ENCODE results near the gene APOBEC4.
A peak's percentile ranks its signal among the peaks of the same experiment; 100 is the strongest.
"Not testable (repeated sequence)": the region's sequence is repeated elsewhere in the genome, so short reads cannot be mapped to it uniquely, and the experiment has no call there.

APOBEC4 gene

GRCh38 chr1:183686229-183686628 is 33.1 kb upstream of the APOBEC4 start:
- no peak overlapping the region for H3K4me3 ChIP-seq (ENCODE audit: low read depth, low read length)
- TF ChIP-seq CTCF (conservative IDR thresholded peaks at IDR 0.05; ENCODE audit: low read depth, low read length), result no peak
- no peak for DNase-seq (ENCODE audit: low read depth)

GRCh38 chr1:183685112-183685713 is 32.1 kb upstream of the APOBEC4 start:
- TF ChIP-seq CTCF (conservative IDR thresholded peaks at IDR 0.05; ENCODE audit: low read depth, low read length), result peak; percentile 78
- no peak overlapping the region for H3K4me3 ChIP-seq (ENCODE audit: low read depth, low read length)
- peak; percentile 77 for DNase-seq (ENCODE audit: low read depth)

DNA sequence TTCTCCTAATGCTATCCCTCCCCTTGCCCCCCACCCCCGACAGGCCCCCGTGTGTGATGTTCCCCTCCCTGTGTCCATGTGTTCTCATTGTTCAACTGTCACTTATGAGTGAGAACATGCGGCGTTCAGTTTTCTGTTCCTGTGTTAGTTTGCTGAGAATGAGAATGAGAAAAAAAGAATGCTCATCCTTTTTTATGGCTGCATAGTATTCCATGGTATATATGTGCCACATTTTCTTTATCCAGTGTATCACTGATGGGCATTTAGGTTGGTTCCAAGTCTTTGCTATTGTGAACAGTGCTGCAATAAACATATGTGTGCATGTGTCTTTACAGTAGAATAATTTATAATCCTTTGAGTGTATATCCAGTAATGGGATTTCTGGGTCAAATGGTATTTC is 26.2 kb upstream of the APOBEC4 start:
- not testable (repeated sequence) for H3K4me3 ChIP-seq (ENCODE audit: low read depth, low read length); DNase-seq (ENCODE audit: low read depth)

- H3K4me3 ChIP-seq (ENCODE audit: low read depth, low read length), result no peak overlapping the region
- no peak for DNase-seq (ENCODE audit: low read depth)
- no peak for TF ChIP-seq CTCF (conservative IDR thresholded peaks at IDR 0.05; ENCODE audit: low read depth, low read length)
Observed at GRCh38 chr1:183678819-183679218, 25.7 kb upstream of the APOBEC4 start.

DNA sequence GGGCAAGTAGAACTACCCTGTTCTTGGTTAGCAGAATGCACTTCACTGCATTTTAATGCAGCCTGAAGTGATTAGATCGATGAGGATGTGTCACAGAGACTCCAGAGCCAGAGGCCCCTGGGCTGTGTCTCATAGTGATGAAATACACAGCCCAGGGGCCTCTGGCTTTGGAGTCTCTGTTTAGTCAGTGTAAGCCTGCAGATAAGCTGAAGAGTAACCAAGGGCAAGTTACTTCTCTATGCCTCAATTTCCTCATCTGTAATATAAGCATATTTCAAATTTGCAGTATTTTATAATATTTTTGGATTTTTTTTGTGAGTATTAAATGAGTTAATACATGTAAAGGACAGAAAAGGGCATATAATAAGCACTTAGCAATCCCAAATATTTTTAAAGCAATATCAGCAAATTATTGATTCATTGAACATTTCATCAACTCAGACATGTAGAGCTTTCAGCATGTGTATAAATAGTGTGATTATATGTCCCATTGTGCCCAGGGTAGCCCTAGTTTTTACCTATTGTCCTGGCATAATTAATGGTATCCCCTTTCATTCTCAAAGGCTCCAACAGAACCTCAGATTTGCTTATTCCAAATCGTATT is 23.6 kb upstream of the APOBEC4 start:
- no peak for TF ChIP-seq CTCF (conservative IDR thresholded peaks at IDR 0.05; ENCODE audit: low read depth, low read length)
- no peak overlapping the region for H3K4me3 ChIP-seq (ENCODE audit: low read depth, low read length)
- peak; percentile 19 for DNase-seq (ENCODE audit: low read depth)

DNA sequence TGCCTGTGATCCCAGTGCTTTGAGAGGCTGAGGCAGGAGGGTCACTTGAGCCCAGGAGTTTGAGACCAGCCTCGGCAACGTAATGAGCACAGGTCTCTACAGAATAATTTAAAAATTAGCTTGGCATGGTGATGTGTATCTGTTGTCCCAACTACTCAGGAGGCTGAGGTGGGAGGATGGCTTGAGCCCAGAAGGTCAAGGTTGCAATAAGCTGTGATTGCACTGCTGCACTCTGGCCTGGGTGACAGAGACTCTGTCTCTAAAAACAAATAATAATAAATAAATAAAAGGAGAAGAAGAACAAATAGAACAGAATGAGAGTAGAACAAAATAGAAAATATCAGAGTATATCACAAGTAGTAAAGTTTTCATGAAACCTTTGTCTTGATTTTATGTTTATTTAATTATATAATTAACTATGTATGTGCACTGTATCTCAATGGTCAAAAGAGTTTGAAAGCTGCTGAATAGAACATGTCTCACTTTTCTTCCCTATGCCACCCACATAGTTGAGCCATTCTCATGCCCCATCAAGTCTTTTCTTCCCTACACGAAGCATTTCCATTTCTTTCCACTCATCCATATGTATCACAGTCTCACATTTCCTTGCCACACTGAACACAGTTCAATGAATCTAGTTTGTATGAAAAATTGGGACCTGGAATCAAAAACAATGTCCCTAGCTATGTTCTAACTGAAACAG is 22.9 kb upstream of the APOBEC4 start:
- no peak for TF ChIP-seq CTCF (conservative IDR thresholded peaks at IDR 0.05; ENCODE audit: low read depth, low read length)
- DNase-seq (ENCODE audit: low read depth), result no peak
- no peak overlapping the region for H3K4me3 ChIP-seq (ENCODE audit: low read depth, low read length)

DNA sequence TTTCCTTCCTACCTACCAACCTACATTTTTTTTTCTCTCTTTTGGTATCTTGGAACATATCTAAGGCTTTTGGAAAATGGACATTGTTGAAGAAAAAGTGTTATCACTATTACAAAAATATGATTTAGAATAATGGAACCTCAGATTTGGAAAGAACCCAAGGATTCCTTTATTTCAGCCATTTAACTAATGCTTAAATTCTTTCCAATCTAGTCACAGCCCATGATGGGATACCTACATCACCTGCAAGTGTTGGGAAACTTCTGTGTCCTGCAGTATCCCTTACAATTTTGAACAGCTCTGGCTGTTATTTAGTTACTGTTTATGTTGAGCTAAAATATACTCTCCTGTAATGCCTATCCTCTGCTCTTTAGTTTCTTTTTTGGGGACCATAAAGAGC is 22.3 kb upstream of the APOBEC4 start:
- TF ChIP-seq CTCF (conservative IDR thresholded peaks at IDR 0.05; ENCODE audit: low read depth, low read length), result no peak

More for the DNA sequence above, 22.3 kb upstream of the APOBEC4 start:
- DNase-seq (ENCODE audit: low read depth), result no peak
- no peak overlapping the region for H3K4me3 ChIP-seq (ENCODE audit: low read depth, low read length)
